ENCODE results near the gene PTPRE.

Gene PTPRE

GRCh38 chr10:127972751-127973357 is 66.0 kb downstream of the PTPRE start:
- TF ChIP-seq ZNF776 (tag by site-specific recombination; IDR thresholded peaks at IDR 0.05; ENCODE audit: borderline replicate concordance): no peak
- TF ChIP-seq ZNF585B (tag by site-specific recombination; IDR thresholded peaks at IDR 0.05): no peak
- ChIA-PET POLR2A (no interaction called here), CTCF (interaction anchor here (0.6 to 1.3 kb wide), 7 partner anchors 9 to 66 kb away, joined by 3 to 8 read pairs (median 3); partner anchors contain the start of gene PTPRE)
- Histone ChIP-seq H3K36me3 (ENCODE audit: control insufficient read depth in 2 of 2, insufficient read depth in 1 of 2, low read length in 2 of 2) (no peaks in the 10 kb centered on the region), H3K27ac (ENCODE audit: extremely low read depth, low read depth, low read length) (no peak overlapping the region), H3K4me3 (ENCODE audit: low read depth, low read length) (no peak overlapping the region), H3K4me1 (ENCODE audit: control insufficient read depth, insufficient read depth, low read length) (no peaks in the 10 kb centered on the region), H3K9me3 (ENCODE audit: control insufficient read depth, insufficient read depth, low read depth, low read length) (no peaks in the 10 kb centered on the region)

- Histone ChIP-seq H3K4me3 (ENCODE audit: low read depth, low read length) (no peak overlapping the region), H3K9me3 (ENCODE audit: control insufficient read depth, insufficient read depth, low read depth, low read length) (no peaks in the 10 kb centered on the region), H3K4me1 (ENCODE audit: control insufficient read depth, insufficient read depth, low read length) (no peaks in the 10 kb centered on the region), H3K27ac (ENCODE audit: extremely low read depth, low read depth, low read length) (no peak overlapping the region), H3K36me3 (ENCODE audit: control insufficient read depth in 2 of 2, insufficient read depth in 1 of 2, low read length in 2 of 2) (no peaks in the 10 kb centered on the region)
- ChIA-PET CTCF (interaction anchor here (0.8 to 1.3 kb wide), 4 partner anchors 15 to 67 kb away, joined by 3 to 8 read pairs (median 4); partner anchors contain the start of gene PTPRE), POLR2A (no interaction called here)
- TF ChIP-seq ZFP69B (tag by site-specific recombination; IDR thresholded peaks at IDR 0.05) (no peak), CTCF (tag by site-specific recombination; IDR thresholded peaks at IDR 0.05) (0 out of 2 replicates have a peak, but pooled peaks have one; percentile 28)
Observed at GRCh38 chr10:127973791-127974311, 66.9 kb downstream of the PTPRE start.

GRCh38 chr10:127974911-127975310 is 68.0 kb downstream of the PTPRE start:
- POLR2A ChIA-PET: no interaction called here
- CTCF ChIA-PET: interaction anchor here (0.6 to 1.4 kb wide), 3 partner anchors 70 to 1214 kb away, joined by 3 to 4 read pairs (median 4); no protein-coding TSS in a partner anchor
- H3K9me3 ChIP-seq (ENCODE audit: control insufficient read depth, insufficient read depth, low read depth, low read length): no peaks in the 10 kb centered on the region
- H3K4me1 ChIP-seq (ENCODE audit: control insufficient read depth, insufficient read depth, low read length): no peaks in the 10 kb centered on the region
- H3K36me3 ChIP-seq (ENCODE audit: control insufficient read depth in 2 of 2, insufficient read depth in 1 of 2, low read length in 2 of 2): no peaks in the 10 kb centered on the region
- no peak overlapping the region for H3K4me3 ChIP-seq (ENCODE audit: low read depth, low read length)
- no peak for TF ChIP-seq ZNF266 (tag by site-specific recombination; IDR thresholded peaks at IDR 0.05; ENCODE audit: low read depth)
- no peak for TF ChIP-seq ZNF792 (tag by site-specific recombination; IDR thresholded peaks at IDR 0.05)
- no peak for TF ChIP-seq ZNF785 (tag by site-specific recombination; IDR thresholded peaks at IDR 0.05)
- TF ChIP-seq KLF7 (tag by site-specific recombination; IDR thresholded peaks at IDR 0.05; ENCODE audit: borderline replicate concordance): no peak
- no peak for TF ChIP-seq ZNF555 (tag by site-specific recombination; conservative IDR thresholded peaks at IDR 0.05)
- no peak for TF ChIP-seq ZBTB10 (tag by site-specific recombination; IDR thresholded peaks at IDR 0.05)
- no peak for TF ChIP-seq SCRT2 (tag by site-specific recombination; IDR thresholded peaks at IDR 0.05)
- TF ChIP-seq PRDM6 (tag by site-specific recombination; IDR thresholded peaks at IDR 0.05): no peak
- no peak for TF ChIP-seq ZNF362 (tag by site-specific recombination; IDR thresholded peaks at IDR 0.05)
- no peak for TF ChIP-seq ZNF157 (tag by site-specific recombination; IDR thresholded peaks at IDR 0.05)
- TF ChIP-seq ZNF449 (tag by site-specific recombination; IDR thresholded peaks at IDR 0.05): no peak
- no peak for TF ChIP-seq ZBTB7A (tag by site-specific recombination; IDR thresholded peaks at IDR 0.05; ENCODE audit: low read depth)
- TF ChIP-seq ZNF629 (tag by site-specific recombination; IDR thresholded peaks at IDR 0.05): no peak
- H3K27ac ChIP-seq (ENCODE audit: extremely low read depth, low read depth, low read length): no peak overlapping the region
